HG03060 (cell line): Measurements from ENCODE around the gene IL17RB.

ENCODE experiments used
- ATAC-seq: cut with Tn5 transposase; IDR thresholded peaks from one replicate; pipeline ENCODE4 v1.9.1; 2021; ENCODE audit warnings: low read depth, moderate number of reproducible peaks; ENCODE audit not compliant: unreplicated experiment

Gene IL17RB

DNA sequence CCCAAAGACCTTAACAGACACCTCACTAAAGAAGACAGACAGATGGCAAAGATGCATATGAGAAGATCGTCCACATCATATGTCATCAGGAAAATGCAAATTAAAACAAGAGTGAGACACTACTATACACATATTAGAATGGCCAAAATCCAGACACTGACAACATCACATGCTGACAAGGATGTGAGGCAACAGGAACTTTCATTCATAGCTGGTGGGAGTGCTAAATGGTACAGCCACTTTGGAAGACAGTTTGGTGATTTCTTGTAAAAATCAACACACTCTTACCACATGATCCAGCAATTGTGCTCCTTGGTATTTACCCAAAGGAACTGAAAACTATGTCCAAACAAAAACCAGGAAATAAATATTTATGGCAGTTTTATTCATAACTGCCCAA lies 17.8 kb upstream of the IL17RB start:
- no peak for ATAC-seq

- ATAC-seq = no peak
Measured at GRCh38 chr3:53829605-53830004, 16.8 kb upstream of the IL17RB start.

DNA sequence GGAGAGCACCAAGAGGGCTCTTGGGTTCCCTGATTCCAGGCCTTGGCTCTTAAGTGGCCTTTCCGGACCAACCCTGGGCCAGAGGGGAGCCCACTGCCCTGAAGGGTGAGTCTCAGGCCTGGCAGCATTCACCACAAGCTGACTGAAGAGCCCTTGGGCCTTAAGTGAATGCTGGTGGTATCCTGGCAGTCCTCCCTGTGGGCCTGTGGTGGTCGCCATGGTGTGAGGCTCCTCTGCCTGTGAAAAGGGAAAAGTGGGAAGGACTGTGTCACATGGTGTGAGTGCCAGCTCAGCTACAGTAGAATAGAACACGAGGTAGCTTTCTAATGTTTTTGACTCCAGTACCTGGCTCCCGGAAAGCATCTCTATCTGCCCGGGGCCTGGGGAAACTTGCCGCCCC lies 15.4 kb upstream of the IL17RB start:
- ATAC-seq = no peak

DNA sequence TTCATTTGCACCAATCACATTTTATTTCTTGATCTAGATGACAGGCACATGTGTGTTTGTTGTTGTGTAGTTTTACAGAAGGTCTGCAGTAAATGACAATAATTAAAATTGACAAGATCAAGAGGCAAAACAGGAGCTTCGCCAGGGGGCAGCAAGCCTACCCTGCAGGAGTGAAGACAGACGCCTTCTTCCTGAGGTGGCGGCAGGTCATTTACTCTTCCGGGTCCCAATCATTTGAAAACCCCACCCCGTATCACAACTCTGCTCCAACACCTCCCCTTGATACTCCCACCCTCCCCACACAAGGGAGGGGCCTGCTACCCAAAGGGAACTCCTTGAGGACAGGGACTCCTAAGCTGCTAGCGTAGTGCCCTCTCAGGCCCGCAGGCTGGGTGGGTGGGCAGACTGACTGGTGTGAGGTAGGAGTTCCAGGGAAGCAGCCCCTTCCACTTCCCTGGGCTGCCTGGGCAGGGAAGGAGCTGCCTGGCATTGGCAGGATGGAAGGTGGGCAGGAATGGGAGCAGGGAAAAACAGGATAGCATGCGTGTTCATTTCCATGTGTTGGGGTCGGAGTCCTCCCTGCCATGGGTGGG lies 13.2 kb upstream of the IL17RB start:
- ATAC-seq = no peak

DNA sequence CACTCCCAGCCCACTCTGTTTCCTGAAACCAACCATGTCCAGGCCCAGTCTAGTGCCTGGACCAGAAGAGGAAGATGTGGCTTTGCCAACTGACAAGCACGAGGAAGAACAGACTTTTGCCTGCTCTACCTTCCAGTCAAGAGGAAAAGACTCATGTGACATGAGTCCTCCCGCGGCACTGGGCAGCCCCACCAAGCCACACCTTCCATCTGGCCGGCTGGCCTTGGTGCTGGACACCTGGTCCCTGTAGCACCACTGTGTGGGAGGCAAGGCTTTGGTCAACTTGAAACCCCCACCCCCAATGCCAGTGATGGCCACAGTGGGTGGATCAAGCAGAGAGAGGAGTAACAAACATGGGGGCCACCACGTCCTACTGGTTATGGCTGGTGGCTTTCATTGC lies 12.7 kb upstream of the IL17RB start:
- ATAC-seq = no peak

DNA sequence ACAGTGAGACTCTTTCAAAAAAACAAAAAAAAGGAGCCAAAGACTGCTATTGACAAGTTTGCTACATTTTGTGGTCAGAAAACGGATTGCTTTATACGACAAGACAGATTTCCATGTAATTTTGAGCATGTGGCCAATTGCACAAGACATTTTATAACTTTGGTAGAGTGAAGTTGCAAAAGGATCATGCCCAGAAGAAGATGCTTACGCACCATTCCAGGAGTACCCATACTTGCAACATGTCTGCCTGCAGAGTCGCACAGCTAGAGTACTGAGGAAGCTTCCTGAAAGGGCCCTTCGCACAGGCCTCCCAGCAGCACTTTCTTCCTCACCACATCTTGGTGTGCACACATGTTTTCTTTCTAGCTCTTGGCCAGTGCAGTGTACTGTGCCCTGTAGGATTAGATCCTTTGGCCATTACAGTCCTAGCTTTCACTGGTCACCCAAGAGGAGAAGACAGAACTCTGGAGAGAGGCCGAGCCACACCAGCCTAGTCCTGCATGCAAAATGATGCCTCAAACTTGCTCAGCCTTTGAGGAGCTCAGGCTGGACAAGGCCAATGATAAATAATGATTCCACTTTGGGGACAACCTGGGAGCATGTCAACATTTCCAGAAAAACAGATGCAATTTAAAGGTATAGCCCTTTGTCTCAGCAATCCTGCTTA lies 11.8 kb upstream of the IL17RB start:
- ATAC-seq = no peak

DNA sequence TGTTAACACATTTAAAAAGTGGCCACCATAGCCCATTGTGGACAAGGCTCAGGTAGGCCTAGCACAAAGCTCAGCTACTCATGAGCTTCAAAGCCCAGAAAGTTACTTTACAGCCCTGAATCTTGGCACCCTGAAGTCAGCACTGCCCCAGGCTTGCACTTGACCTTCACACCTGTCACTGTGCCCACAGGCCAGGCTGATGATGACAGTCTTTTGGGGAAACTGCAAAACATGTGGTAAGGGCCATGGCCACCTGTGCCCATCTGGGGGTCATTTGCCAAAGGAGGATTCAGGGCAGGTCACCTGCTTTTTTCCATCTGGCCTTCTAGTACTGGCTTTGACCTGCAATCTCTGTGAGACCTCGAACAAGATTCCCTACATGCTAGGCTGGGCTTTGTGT lies 11.1 kb upstream of the IL17RB start:
- no peak for ATAC-seq

DNA sequence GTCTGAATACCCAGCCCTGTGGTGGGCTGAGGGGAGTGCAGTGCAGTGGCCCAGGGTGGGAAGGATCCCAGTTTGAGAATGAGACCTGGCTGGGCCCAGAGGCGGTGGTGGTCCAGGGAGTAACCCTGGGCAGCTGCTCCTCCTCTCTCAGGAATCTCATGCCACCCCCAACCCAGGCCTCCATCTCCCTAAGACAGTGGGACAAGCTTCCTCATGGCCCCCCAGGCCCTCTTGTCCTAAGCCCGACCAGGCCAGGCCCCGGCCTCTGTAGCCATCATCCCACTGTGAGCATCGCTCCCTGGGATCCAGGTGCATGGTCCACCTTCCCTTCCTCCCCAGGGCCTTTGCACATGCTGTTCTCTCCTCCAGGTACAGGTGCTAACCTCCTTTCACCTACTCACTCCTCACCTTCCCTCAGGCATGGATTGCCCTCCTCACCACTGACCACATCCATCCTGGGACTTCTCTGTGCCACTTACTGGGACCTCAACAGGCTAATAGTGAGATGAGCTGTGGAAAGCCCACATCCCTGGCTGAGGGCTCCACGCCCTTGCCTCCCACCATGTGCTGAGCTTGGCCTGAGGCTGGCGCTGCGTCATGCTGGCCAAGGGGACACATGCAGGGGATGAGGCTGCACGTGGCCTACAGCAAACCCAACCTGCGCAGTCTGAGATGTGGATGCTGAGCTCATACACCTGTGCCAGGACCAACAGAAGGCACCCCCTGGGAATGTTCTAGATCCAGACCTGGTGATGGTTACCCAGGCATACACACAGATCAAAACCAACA lies 10.1 kb upstream of the IL17RB start:
- ATAC-seq = no peak

- no peak for ATAC-seq
Measured at GRCh38 chr3:53837331-53837730, 9.0 kb upstream of the IL17RB start.

GRCh38 chr3:53841296-53841695 lies 5.1 kb upstream of the IL17RB start:
- no peak for ATAC-seq

GRCh38 chr3:53842436-53843194 lies 3.8 kb upstream of the IL17RB start:
- ATAC-seq = no peak

DNA sequence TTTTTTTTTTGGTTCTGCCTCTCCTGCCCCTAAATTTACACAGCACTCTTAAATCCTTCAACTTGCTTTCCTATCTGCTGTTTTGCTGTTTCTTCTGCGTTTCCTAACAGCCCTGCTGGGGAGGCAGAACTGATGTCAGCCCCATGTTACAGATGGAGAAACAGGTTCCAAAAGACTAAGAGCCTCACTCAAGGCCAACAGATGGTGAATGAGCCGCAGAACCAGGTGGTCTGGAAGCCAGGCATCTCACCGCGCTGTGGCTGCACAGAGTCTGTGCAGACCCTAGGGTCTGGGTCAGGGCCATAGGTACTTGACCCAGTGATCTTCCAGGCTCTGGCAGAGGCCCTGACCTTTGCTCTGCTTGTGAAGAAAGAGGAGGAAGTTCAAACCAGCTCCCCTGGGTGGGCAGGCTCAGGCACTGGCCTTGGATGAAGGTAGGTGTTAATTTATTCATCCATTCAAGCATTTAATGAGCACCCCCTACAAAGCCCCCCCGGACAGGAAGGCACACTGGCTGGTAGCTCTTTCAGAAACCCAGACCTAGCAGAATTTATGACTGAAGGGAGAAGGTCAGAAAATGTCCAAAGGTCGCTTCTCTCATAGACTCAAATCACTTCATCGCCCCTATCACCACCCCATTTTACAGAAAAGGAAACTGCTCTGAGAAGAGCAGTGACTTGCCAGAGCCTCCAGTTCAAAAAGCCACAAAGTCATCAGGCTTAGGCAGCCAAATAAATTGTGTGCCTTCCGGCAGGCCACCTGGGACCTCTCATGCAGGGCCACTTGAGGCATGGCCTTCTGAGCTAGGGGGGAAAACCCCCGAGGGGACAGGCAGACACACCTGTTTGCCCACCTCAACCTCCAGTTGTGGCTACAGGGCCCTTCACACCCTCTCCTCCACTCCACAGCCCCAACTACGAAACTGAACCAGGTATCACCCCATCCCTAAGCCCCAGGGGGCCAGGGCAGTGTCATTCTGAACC lies 2.9 kb upstream of the IL17RB start:
- ATAC-seq = peak; percentile 43

GRCh38 chr3:53844262-53845102 lies 1.9 kb upstream of the IL17RB start:
- ATAC-seq = no peak

- no peak for ATAC-seq
Measured at GRCh38 chr3:53845103-53845880, 1.1 kb upstream of the IL17RB start.

DNA sequence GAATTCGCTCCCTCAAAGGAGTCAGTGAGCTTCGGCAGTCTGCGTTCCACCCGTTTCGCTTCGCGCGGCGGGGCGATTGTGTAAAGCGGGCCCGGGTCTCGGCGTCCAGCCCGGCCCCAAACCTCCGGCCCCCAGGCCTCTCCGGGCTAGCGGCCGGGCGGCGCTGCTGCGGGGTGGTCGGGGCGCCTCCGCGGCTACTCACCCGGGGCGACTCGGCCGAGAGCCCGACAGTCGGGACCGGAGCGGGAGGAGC lies 561 bp upstream of the IL17RB start:
- ATAC-seq = no peak

DNA sequence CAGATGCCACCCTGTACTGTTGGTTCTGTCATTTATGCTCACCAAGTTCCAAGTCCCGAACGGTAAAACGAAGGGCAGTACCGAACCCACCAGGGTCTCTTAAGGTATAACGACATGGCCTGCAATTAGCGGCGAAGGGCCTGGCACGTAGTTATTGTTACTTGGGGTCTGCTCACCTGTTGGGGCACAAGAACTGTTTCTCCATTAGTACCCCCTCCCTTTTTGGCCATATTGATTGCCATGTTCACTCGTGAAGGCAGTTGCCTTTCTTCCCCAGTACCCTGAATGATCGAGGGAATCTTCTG lies 435 bp downstream of the IL17RB start:
- no peak for ATAC-seq

DNA sequence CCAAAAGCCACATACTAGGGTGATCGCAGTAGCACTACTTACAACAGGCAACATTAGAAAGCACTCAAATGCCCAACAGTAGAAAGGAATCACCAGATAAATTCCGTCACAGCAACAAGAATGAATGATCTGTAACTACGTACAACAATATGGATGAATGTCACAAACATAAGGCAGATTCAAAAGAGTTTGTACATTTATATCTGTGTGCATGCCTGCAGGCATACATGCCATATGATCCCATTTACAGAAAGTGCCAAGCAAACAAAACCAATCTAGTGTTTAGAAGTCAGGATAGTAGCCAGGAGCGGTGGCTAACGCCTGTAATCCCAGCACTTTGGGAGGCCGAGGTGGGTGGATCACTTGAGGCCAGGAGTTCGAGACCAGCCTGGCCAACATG lies 3.5 kb downstream of the IL17RB start:
- ATAC-seq = no peak

DNA sequence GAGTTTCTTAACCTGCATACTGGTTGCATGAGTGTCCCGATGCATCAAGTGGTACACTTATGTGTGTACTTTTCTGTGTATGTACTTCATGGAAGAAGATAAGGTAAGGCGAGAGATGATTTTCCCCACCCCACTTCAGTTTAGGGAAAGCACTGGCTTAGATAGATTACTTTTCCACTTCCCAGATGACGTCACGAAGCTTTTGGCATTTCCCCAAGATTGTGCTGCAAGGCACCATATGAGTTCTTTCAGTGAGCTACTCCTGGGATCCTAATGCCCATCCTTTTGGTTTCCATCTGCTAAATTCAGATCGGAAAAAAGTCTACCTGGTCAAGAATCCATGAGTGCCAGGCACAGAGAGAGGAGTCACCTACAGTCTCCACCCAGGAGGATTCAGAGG lies 4.5 kb downstream of the IL17RB start:
- ATAC-seq = no peak

- no peak for ATAC-seq
Measured at GRCh38 chr3:53856964-53857363, 10.6 kb downstream of the IL17RB start.
